IMR-90 (cell line): ENCODE measurements around the gene TRIM2. TPM values are rescaled to one million over a fixed set of nuclear protein-coding genes. Genes with fewer than 3 reads are reported as not detected.
A peak's percentile ranks its signal among the peaks of the same experiment; 100 is the strongest.

Source experiments
- ATAC-seq: fragments of 200-7000 bp; cut with Tn5 transposase; 2 replicates; pipeline ENCODE4 v1.9.1; 2020; ENCODE audit warnings: low read depth, mild to moderate bottlenecking, moderate library complexity
- BruUV-seq: library from RNA; stranded (reverse); fragments of 400-500 nt; replicated peaks from 2 replicates; lab custom pipeline; 2021; lab: Mats Ljungman, UMichigan
- CTCF ChIA-PET: fragments of 300-600 bp; formaldehyde crosslinking; extraction: SDS; loops from one replicate; lab custom pipeline; 2021; ENCODE audit warnings: antibody characterized with exemption; lab: Yijun Ruan, JAX
- POLR2A ChIA-PET: fragments of 300-600 bp; sonication (Branson Sonifier 250); formaldehyde crosslinking; loops from one replicate; lab custom pipeline; 2022; ENCODE audit warnings: antibody characterized with exemption; ENCODE audit not compliant: unreplicated experiment; lab: Charles Lee
- DNase-seq: peaks from one replicate; pipeline ENCODE4 v3.0.0; 2013
- H2AFZ ChIP-seq: replicated peaks from 2 replicates; pipeline ENCODE3; 2013; ENCODE audit warnings: low read length, mild to moderate bottlenecking; ENCODE audit not compliant: poor library complexity
- H2AK5ac ChIP-seq: 2 replicates; pipeline ENCODE4 v1.6.1; 2013; ENCODE audit warnings: low read depth, low read length, inconsistent platforms
- H2AK9ac ChIP-seq: replicated peaks from 2 replicates; pipeline ENCODE3; 2013; ENCODE audit warnings: mild to moderate bottlenecking, low read depth, low read length, moderate library complexity; ENCODE audit not compliant: poor library complexity
- H2BK120ac ChIP-seq: 2 replicates; pipeline ENCODE4 v1.6.1; 2013; ENCODE audit warnings: low read depth, low read length, inconsistent platforms
- H2BK15ac ChIP-seq: 3 replicates; pipeline ENCODE4 v1.6.1; 2013; ENCODE audit warnings: low read depth, low read length, inconsistent platforms
- H2BK20ac ChIP-seq: 2 replicates; pipeline ENCODE4 v1.6.1; 2013; ENCODE audit warnings: low read depth, mild to moderate bottlenecking, inconsistent platforms, low read length, moderate library complexity
- H2BK5ac ChIP-seq: 2 replicates; pipeline ENCODE4 v1.6.1; 2013; ENCODE audit warnings: mild to moderate bottlenecking, low read depth, low read length, inconsistent platforms; ENCODE audit not compliant: poor library complexity, severe bottlenecking
- H3K14ac ChIP-seq: replicated peaks from 2 replicates; pipeline ENCODE4 v1.6.1; 2013; ENCODE audit warnings: low read depth, low read length, inconsistent platforms
- H3K18ac ChIP-seq: 2 replicates; pipeline ENCODE4 v1.6.1; 2013; ENCODE audit warnings: low read depth, low read length, control low read depth
- H3K23ac ChIP-seq: 2 replicates; pipeline ENCODE4 v1.6.1; 2013; ENCODE audit warnings: low read depth, low read length, inconsistent platforms
- H3K27ac ChIP-seq: 2 replicates; pipeline ENCODE4 v1.5.1; 2013; ENCODE audit warnings: mild to moderate bottlenecking, control low read depth, low read length; ENCODE audit not compliant: insufficient read depth
- H3K27me3 ChIP-seq: 2 replicates; pipeline ENCODE4 v1.6.1; 2013; ENCODE audit warnings: low read length; ENCODE audit not compliant: control insufficient read depth, insufficient read depth
- H3K36me3 ChIP-seq: 2 replicates; pipeline ENCODE4 v1.6.1; 2013; ENCODE audit warnings: low read length, mixed read lengths; ENCODE audit not compliant: control insufficient read depth, insufficient read depth
- H3K4ac ChIP-seq: 2 replicates; pipeline ENCODE4 v1.6.1; 2013; ENCODE audit warnings: low read depth, low read length, inconsistent platforms
- H3K4me1 ChIP-seq: 2 replicates; pipeline ENCODE4 v1.6.1; 2013; ENCODE audit warnings: low read length, mixed read lengths; ENCODE audit not compliant: control insufficient read depth, insufficient read depth
- H3K4me2 ChIP-seq: 2 replicates; pipeline ENCODE4 v1.6.1; 2013; ENCODE audit warnings: low read depth, mild to moderate bottlenecking, control low read depth, low read length, moderate library complexity
- H3K4me3 ChIP-seq: 2 replicates; pipeline ENCODE4 v1.5.1; 2013; ENCODE audit warnings: low read depth, mild to moderate bottlenecking, control low read depth, low read length, moderate library complexity; ENCODE audit not compliant: insufficient read depth
- H3K56ac ChIP-seq: 2 replicates; pipeline ENCODE4 v1.6.1; 2013; ENCODE audit warnings: low read length, inconsistent platforms; ENCODE audit not compliant: insufficient read depth; ENCODE audit errors: extremely low read depth
- H3K79me1 ChIP-seq, 2 experiments: 2 replicates each; pipeline ENCODE4 v1.6.1; 2013; ENCODE audit warnings: low read length in 2 of 2, inconsistent platforms in 1 of 2, low read depth in 1 of 2
- H3K9ac ChIP-seq: 2 replicates; pipeline ENCODE4 v1.6.1; 2013; ENCODE audit warnings: low read depth, low read length, control low read depth
- H3K9me1 ChIP-seq: 2 replicates; pipeline ENCODE4 v1.6.1; 2013; ENCODE audit warnings: low read length, inconsistent platforms; ENCODE audit not compliant: insufficient read depth
- H3K9me3 ChIP-seq: 2 replicates; pipeline ENCODE4 v1.6.1; 2013; ENCODE audit warnings: low read length; ENCODE audit not compliant: control insufficient read depth, insufficient read depth
- H4K20me1 ChIP-seq: 2 replicates; pipeline ENCODE4 v1.6.1; 2013; ENCODE audit warnings: low read length, inconsistent platforms; ENCODE audit not compliant: insufficient read depth
- H4K5ac ChIP-seq: 2 replicates; pipeline ENCODE4 v1.6.1; 2013; ENCODE audit warnings: mild to moderate bottlenecking, low read depth, low read length, control low read depth
- H4K8ac ChIP-seq, 2 experiments: 2 replicates each; pipeline ENCODE4 v1.6.1; 2013; ENCODE audit warnings: low read depth in 2 of 2, low read length in 2 of 2, control low read depth in 1 of 2, inconsistent platforms in 1 of 2
- H4K91ac ChIP-seq: 2 replicates; pipeline ENCODE4 v1.6.1; 2013; ENCODE audit warnings: low read depth, low read length, inconsistent platforms; ENCODE audit not compliant: insufficient read depth
- BHLHE40 ChIP-seq: fragments of 150-350 bp; IDR thresholded peaks from 2 replicates; pipeline ENCODE4 v1.6.1; 2016; ENCODE audit warnings: mild to moderate bottlenecking, low read depth, low read length
- CEBPB ChIP-seq: IDR thresholded peaks from 2 replicates; pipeline ENCODE4 v1.6.1; 2012; ENCODE audit warnings: low read depth, low read length, improper control_type of control experiment
- CHD1 ChIP-seq: IDR thresholded peaks from 2 replicates; pipeline ENCODE4 v1.6.1; 2012; ENCODE audit warnings: low read depth, low read length, improper control_type of control experiment
- CTCF ChIP-seq: conservative IDR thresholded peaks from 2 replicates; pipeline ENCODE4 v1.5.1; 2012; ENCODE audit warnings: mild to moderate bottlenecking, low read depth, low read length, improper control_type of control experiment
- ELK1 ChIP-seq: fragments of 150-350 bp; IDR thresholded peaks from 2 replicates; pipeline ENCODE4 v1.6.1; 2016; ENCODE audit warnings: low read depth, mild to moderate bottlenecking, low read length, moderate library complexity, borderline replicate concordance
- FOS ChIP-seq: fragments of 150-350 bp; IDR thresholded peaks from 2 replicates; pipeline ENCODE4 v1.6.1; 2016; ENCODE audit warnings: low read depth, low read length
- MAFK ChIP-seq: IDR thresholded peaks from 2 replicates; pipeline ENCODE4 v1.6.1; 2012; ENCODE audit warnings: low read depth, low read length, improper control_type of control experiment
- MAZ ChIP-seq: IDR thresholded peaks from 2 replicates; pipeline ENCODE4 v1.6.1; 2012; ENCODE audit warnings: low read depth, mild to moderate bottlenecking, low read length, improper control_type of control experiment, moderate library complexity, borderline replicate concordance
- MXI1 ChIP-seq: IDR thresholded peaks from 2 replicates; pipeline ENCODE4 v1.6.1; 2012; ENCODE audit warnings: low read depth, mild to moderate bottlenecking, low read length, moderate library complexity, borderline replicate concordance
- NFE2L2 ChIP-seq: fragments of 150-350 bp; IDR thresholded peaks from 2 replicates; pipeline ENCODE4 v1.6.1; 2016; ENCODE audit warnings: low read depth, mild to moderate bottlenecking, low read length
- POLR2A ChIP-seq: IDR thresholded peaks from 2 replicates; pipeline ENCODE4 v1.6.1; 2012; ENCODE audit warnings: mild to moderate bottlenecking, low read depth, low read length
- RAD21 ChIP-seq: IDR thresholded peaks from 2 replicates; pipeline ENCODE4 v1.6.1; 2012; ENCODE audit warnings: low read length, improper control_type of control experiment
- RCOR1 ChIP-seq: IDR thresholded peaks from 2 replicates; pipeline ENCODE4 v1.6.1; 2012; ENCODE audit warnings: mild to moderate bottlenecking, low read length, improper control_type of control experiment; ENCODE audit not compliant: insufficient replicate concordance
- SMC3 ChIP-seq: fragments of 150-350 bp; IDR thresholded peaks from 2 replicates; pipeline ENCODE4 v1.6.1; 2016; ENCODE audit warnings: low read depth, mild to moderate bottlenecking, antibody characterized with exemption, low read length, moderate library complexity
- USF2 ChIP-seq: fragments of 150-350 bp; IDR thresholded peaks from 2 replicates; pipeline ENCODE4 v1.6.1; 2017; ENCODE audit warnings: mild to moderate bottlenecking, antibody characterized with exemption, low read length, low read depth
- WGBS, 2 experiments: methylation state at CpG; one replicate each; pipeline versions ENCODE4 v1.1.5 to v1.1.7; 2013; ENCODE audit warnings: missing lambda C conversion rate in 2 of 2; ENCODE audit not compliant: insufficient read length in 1 of 2; ENCODE audit errors: extremely low coverage in 2 of 2; 5-methylcytosine and 5-hydroxymethylcytosine counted together
- dilution Hi-C: fragments of 300-500 bp; cut with HindIII; formaldehyde crosslinking; loops from one replicate; pipeline ENCODE4 v1.14.3; 2018; ENCODE audit warnings: low sequenced_read_pairs; ENCODE audit not compliant: unreplicated experiment
- in situ Hi-C: fragments of 300-500 bp; cut with MboI; formaldehyde crosslinking; loops from 3 replicates; pipeline ENCODE4 v1.14.3; 2019; ENCODE audit warnings: low sequenced_read_pairs, inconsistent platforms, mixed read lengths
- intact Hi-C: fragments of 100-400 bp; cut with micrococcal nuclease; formaldehyde crosslinking; loops from 2 replicates; pipeline ENCODE4 v1.10.0; 2022
- polyA plus RNA-seq, 3 experiments: library from polyadenylated mRNA; depleted of rRNA; stranded (reverse); fragments of >200 nt; gene quantifications; 2 replicates each; pipeline ENCODE4 v1.2.3, GENCODE V29; 2012; ENCODE audit warnings: low replicate concordance in 1 of 3
- total RNA-seq: library from RNA; depleted of rRNA; stranded (reverse); fragments of >200 nt; gene quantifications from 2 replicates; pipeline ENCODE4 v1.2.3, GENCODE V29; 2012

The TRIM2 gene
- total and polyA plus RNA-seq, 2 of the 4 experiments (the other 2 are of a cell fraction) = 16.0 to 64.2 TPM

GRCh38 chr4:153248641-153249198, 44.5 kb downstream of the TRIM2 start:
- Histone ChIP-seq H3K56ac (no peak overlapping the region), H3K4me1 (peaks cover 5% of the 10 kb centered on the region; the same call in 1 of the 2 replicates), H3K9me3 (no peaks in the 10 kb centered on the region), H2AFZ (peak overlapping the region; percentile 89), H2BK15ac (0 out of 3 replicates have a peak overlapping the region, but pooled peaks have one; percentile 29), H2AK5ac (peak overlapping the region; percentile 44; the same call in 1 of the 2 replicates), H4K20me1 (no peaks in the 10 kb centered on the region), H3K36me3 (no peaks in the 10 kb centered on the region), H3K4ac (peak overlapping the region; percentile 68), H3K9ac (peak overlapping the region; percentile 67), H2BK5ac (peak overlapping the region; percentile 19), H3K9me1 (peaks cover 13% of the 10 kb centered on the region), H3K79me1 (peaks cover 25 to 52% of the 10 kb centered on the region in 2 experiments), H3K4me2 (peak overlapping the region; percentile 84), H4K8ac (peak overlapping the region; percentile 26 to 65; a peak in 3 of 4 replicates), H3K27me3 (no peaks in the 10 kb centered on the region), H2AK9ac (peak overlapping the region; percentile 84), H2BK120ac (0 out of 2 replicates have a peak overlapping the region, but pooled peaks have one; percentile 51), H3K18ac (no peak overlapping the region; the same call in 1 of the 2 replicates), H3K23ac (peak overlapping the region; percentile 74; the same call in 1 of the 2 replicates), H3K4me3 (peak overlapping the region; percentile 64), H4K5ac (no peak overlapping the region; the same call in 1 of the 2 replicates), H3K14ac (peak overlapping the region; percentile 68), H3K27ac (peak overlapping the region; percentile 35), H4K91ac (peak overlapping the region; percentile 50), H2BK20ac (no peak overlapping the region)
- ChIA-PET CTCF (interaction anchor here (0.6 to 0.7 kb wide), 2 partner anchors 24 kb away, joined by 3 to 4 read pairs; no protein-coding TSS in a partner anchor), POLR2A (interaction anchor here (0.5 kb wide), 1 partner anchor 46 kb away, joined by 4 read pairs; no protein-coding TSS in a partner anchor)
- BruUV-seq = no TSS peak
- intact Hi-C loops = loop anchor here (1.0 kb wide), 1 partner anchor 27 kb away; no protein-coding TSS in a partner anchor
- DNase-seq (no peak), ATAC-seq (peak; percentile 55)
- dilution Hi-C loops = no loop called here
- WGBS, 2 experiments = no CpG with 5 or more reads among the region's 14 CpGs
- in situ Hi-C loops = no loop called here
- no peak for TF ChIP-seq RCOR1
- TF ChIP-seq FOS = no peak
- no peak for TF ChIP-seq NFE2L2
- no peak for TF ChIP-seq CTCF
- no peak for TF ChIP-seq MAFK
- no peak for TF ChIP-seq RAD21
- TF ChIP-seq USF2 = no peak
- no peak for TF ChIP-seq MAZ
- no peak for TF ChIP-seq BHLHE40
- no peak for TF ChIP-seq MXI1
- no peak for TF ChIP-seq CEBPB
- TF ChIP-seq CHD1 = no peak
- TF ChIP-seq SMC3 = no peak
- TF ChIP-seq ELK1 = no peak
- TF ChIP-seq POLR2A = no peak
